H1 (cell line): ENCODE data around the gene KRT7. TPM values are rescaled to one million over a fixed set of nuclear protein-coding genes. Genes with fewer than 3 reads are reported as not detected.

Experiments used
- BCL11A ChIP-seq, 2 experiments: IDR thresholded peaks; one replicate each; pipeline ENCODE4 v1.6.1; 2011; ENCODE audit warnings: low read depth in 2 of 2, low read length in 2 of 2, mild to moderate bottlenecking in 2 of 2
- KDM1A ChIP-seq: fragments of 200-600, 300-600 bp; sonication (generic); IDR thresholded peaks from 2 replicates; pipeline ENCODE4 v1.7.1; 2016; ENCODE audit warnings: mild to moderate bottlenecking, low read length, borderline replicate concordance
- NRF1 ChIP-seq: IDR thresholded peaks from 2 replicates; pipeline ENCODE4 v1.6.1; 2011; ENCODE audit warnings: mild to moderate bottlenecking, low read depth, low read length, improper control_type of control experiment
- RAD21 ChIP-seq, 2 experiments: IDR thresholded peaks in 1 of 2; conservative IDR thresholded peaks in 1 of 2; 2 replicates each; pipeline ENCODE4 v1.6.1; 2011; ENCODE audit warnings: low read depth in 2 of 2, low read length in 2 of 2, improper control_type of control experiment in 1 of 2, inconsistent platforms in 1 of 2, mild to moderate bottlenecking in 1 of 2, moderate library complexity in 1 of 2
- polyA plus RNA-seq, 7 experiments: library from polyadenylated mRNA; depleted of rRNA in 3 of 7; stranded (reverse) in 5 of 7; unstranded in 2 of 7; fragments of >200 nt in 5 of 7; fragments of 200-250 nt in 2 of 7; gene quantifications; 1 replicate in 5 of 7; 2 replicates in 1 of 7; 4 replicates in 1 of 7; pipeline versions ENCODE4 v1.2.1 to v1.2.3, GENCODE V29; 2011 to 2013; ENCODE audit warnings: missing spikeins in 2 of 7, mixed read lengths in 2 of 7
- total RNA-seq: library from RNA; stranded (reverse); fragmentation: NEBNext Ultra II Directional; extraction: Animal tissue kit (Norgen Biotek cat#: 25700); gene quantifications from 2 replicates; pipeline ENCODE4 v1.2.1, GENCODE V29; 2021

The KRT7 gene
- total and polyA plus RNA-seq, 2 of the 8 experiments (the other 6 are each of a cell fraction or from before 2014, with no cell fraction given) = 13.2 to 19.0 TPM

DNA sequence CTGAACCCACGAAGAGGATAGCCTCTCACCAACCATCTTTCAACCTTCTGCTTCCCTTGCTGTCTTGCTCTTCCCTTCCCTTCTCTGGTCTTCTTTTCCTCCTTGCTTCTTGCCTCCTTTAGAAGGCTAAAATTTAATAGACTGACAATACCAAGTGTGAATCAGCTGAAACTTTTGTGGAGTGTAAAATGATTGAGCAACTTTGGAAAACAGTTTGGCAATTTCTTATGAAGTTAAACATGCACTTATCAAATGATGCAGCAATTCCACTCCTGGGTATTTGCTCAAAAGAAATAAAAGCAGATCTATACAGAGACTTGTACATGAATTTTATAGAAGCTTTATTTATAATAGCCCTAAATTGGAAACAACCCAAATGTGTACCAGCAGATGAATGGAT lies 38.1 kb downstream of the KRT7 start (continued):
- TF ChIP-seq RAD21 (IDR thresholded peaks at IDR 0.05 in 1 of 2, conservative IDR thresholded peaks at IDR 0.05 in 1 of 2; ENCODE audit: low read depth in 2 of 2, low read length in 2 of 2) (no peak), KDM1A (no peak), NRF1 (no peak), BCL11A (IDR thresholded peaks at IDR 0.05; ENCODE audit: low read depth in 2 of 2, low read length in 2 of 2) (no peak)
